ENCODE data around the gene PLCB4. TPM values are rescaled to one million over a fixed set of nuclear protein-coding genes. Genes with fewer than 3 reads are reported as not detected.
"Not testable (repeated sequence)": the region's sequence is repeated elsewhere in the genome, so short reads cannot be mapped to it uniquely, and the experiment has no call there.

PLCB4 gene
- total RNA-seq, 1 experiment from 2014 or later, result 0.46 TPM

DNA sequence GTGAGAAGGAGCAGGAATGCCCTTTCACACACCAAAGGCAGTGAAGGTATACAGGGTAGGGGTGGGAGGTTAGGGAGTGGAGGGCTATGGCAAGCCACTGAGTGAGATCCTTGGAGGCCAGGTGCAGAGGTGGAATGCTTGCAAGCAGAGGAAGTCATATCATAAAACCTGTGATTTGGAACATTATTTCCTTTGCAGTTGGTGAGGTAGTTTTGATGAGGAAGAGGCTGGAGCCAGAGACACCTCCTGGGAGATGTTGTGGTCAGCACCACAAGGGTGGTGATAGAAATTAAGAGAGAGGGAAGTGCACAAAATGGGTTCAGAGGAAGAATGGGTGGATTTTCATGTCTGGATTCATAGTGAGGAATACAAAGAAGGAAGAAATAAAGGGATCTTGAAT is 73.0 kb downstream of the PLCB4 start:
- no peak for DNase-seq (ENCODE audit: low spot score)

DNA sequence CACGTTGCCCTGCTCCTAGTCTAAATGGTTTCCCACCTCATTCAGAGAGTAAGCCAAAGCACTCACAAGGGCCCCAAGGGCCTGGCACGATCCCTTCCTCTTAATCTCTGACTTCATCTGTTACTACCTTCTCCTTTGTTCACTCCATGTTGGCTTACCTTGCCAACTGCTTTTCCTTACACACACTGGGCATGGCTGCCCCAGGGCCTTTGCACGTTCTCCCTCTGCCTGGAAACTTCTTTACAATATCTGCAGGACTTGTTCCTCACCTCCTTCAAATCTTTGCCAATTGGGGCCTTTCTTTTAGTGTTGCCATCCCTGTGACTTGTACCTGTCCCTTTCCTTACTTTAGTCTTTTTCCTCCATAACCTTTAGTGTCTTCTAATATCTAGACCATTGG is 73.9 kb downstream of the PLCB4 start:
- no peak for DNase-seq (ENCODE audit: low spot score)

DNA sequence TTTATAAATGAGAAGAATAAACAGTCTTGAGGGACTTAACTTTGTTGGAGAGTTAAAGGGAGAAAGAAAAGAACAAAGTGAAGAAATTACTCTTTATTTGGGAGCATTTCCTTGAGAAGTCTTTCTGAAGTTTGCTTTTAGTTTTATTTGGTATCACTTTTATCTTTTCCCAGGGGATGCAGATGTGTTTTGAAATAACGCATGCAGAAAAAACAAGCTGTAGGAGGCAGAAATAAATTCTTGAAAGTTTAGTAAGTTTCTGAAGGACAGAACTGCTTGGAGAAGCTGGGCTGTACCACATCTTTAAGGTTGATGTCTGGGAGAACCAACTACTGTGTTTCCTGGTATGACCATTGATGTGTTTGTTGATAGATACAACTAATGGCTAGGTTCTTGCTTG is 75.0 kb downstream of the PLCB4 start:
- DNase-seq (ENCODE audit: low spot score), result no peak

DNA sequence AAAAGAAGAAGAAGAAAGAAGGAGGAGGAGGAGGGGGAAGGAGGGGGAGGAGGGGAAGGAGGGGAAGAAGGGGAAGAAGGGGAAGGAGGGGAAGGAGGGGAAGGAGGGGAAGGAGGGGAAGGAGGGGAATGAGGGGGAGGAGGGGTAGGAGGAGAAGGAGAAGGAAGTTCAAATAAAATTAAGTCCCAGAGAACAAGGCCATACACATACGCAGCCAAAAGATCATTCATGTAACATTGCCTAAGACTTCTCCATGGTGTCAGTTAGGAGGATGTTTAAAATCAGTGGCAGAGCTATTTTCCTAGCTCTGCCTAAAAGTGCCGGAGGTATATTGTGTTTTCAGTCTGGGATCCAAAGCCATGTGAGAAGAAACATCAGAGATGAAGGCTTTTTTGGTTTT is 75.8 kb downstream of the PLCB4 start:
- DNase-seq (ENCODE audit: low spot score), result no peak

DNA sequence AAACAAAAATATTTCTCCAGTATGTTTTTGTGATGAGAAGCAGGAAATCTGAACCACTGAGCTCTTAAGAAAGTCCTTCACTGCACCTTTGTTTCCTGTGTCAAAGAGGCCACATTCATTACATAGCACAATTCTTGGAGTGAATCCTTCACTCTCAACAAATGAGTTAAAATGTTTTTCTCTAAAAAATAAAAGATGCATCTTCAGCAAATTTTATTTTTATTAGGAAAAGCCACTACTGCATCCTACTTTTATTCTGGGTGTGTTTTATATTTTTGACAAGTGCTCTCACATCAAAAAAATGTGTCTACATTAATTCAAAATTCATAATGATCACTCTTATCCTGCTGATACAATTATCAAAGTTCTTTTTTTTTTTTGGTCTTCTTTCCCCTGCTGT is 76.3 kb downstream of the PLCB4 start:
- DNase-seq (ENCODE audit: low spot score), result no peak

DNA sequence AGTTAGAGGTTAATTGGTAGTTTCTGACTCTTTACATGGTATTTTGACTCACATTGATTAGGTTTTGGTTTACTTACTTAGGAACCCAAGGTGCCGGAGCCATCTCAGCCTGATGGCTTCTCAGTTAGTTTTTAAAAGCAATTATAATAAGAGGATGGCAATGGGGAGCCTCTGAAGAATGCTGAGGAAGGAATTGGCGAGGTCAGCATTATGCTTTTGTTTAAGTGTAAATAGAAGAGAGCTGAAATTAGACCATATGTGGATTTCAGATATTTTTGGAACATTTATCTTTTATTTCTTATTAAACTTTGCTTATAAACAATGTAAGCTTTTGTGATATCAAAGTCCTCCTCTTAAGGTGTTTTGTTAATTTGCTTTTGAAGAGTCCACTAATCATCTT is 77.8 kb downstream of the PLCB4 start:
- no peak for DNase-seq (ENCODE audit: low spot score)

DNA sequence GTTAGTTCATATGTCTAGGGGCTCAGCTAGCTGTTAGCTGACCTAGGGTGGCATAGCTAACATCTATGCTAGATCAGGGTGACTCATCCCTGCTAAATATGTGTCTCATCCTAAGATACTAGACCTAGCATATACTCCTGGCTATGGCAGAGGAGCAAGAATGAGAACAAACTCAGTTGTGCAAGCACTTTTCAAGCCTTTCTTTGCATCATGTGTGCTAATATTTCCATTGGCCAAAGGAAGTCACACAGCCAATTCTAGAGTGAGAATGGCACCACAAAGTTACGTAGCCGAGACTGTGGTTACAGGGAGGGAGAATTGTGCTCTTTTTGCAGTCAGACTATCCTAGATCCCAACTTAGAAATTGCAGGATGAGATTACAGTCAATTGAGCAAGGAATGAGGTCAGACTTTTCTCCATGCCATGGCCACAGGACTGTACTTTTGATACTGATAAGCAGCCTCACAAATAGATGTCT is 78.7 kb downstream of the PLCB4 start:
- no peak for DNase-seq (ENCODE audit: low spot score)

DNA sequence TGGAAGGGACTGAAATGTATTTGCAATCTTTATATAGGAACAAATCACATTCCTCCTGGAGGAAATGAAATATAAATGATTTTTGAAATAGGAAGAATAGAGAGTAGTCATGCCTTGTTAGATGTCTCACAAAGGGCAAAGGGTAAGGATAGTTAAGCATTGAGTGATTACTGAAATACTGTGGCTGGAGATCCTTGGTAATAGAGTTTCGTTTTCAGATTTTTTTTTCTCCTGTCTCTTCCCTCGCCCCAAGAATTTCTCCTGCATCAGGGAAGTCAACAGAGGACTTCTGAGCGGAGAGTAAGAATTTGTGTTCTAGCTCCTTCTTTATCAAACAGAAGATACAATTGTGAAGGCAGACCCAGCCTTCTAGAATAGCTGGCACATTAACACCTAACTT is 79.4 kb downstream of the PLCB4 start:
- DNase-seq (ENCODE audit: low spot score), result no peak

DNA sequence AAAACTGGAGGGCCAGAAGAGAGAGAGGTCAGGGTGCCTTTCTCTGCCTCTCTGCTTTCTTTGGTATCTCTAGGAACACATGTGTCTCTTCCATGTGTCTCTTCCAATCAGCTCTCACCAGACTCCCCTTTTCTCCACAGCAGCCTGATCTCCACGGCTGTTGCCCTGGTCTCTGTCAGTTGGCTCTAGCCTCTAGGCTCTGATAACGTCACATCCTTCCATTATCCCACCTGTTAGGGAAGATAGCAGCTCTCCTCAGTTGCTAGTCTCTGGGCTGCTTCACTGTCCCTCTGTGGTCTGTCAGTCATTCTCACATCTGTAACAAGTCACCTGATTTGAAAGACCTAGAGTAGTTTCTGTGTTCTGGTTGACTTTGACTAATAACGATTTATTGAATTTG is 80.2 kb downstream of the PLCB4 start:
- no peak for DNase-seq (ENCODE audit: low spot score)

DNA sequence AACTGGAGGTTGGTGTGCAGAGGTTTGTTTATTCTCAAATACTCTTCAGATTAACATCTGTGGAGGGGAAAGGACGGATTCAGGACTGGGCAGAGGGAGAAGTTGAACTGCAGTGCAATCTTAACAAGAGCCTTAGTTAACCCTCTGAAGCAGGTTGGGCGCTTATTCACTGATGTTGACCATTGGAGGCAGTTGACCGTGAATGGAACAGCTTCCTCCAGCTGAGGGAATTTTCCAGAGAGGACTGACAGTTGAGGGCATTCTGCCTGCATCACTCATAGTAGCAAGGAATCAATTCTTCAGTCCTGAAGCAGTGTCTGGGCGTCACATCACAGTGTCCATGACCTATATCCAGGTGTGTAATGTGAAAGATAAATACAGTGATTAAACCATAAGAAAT is 80.9 kb downstream of the PLCB4 start:
- no peak for DNase-seq (ENCODE audit: low spot score)

DNA sequence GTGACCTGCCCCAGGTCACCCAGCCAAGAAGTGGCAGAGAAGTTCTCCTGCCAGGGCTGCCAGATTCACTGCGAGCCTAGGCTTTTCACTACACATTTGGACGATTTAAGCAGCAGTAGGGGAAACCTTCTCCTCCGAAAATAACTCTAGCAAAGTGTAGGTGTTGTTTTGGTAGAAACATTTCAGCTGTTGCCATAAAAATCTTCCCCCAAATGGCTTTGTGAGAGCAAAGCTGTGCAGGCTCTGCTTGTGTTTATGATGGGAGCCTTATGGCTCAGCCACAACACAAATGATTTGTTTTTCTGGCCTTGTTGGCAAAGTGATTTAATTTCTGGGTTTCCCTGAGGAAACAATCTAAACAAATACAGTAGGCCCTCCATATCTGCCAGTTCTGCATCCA is 81.8 kb downstream of the PLCB4 start:
- no peak for DNase-seq (ENCODE audit: low spot score)

DNA sequence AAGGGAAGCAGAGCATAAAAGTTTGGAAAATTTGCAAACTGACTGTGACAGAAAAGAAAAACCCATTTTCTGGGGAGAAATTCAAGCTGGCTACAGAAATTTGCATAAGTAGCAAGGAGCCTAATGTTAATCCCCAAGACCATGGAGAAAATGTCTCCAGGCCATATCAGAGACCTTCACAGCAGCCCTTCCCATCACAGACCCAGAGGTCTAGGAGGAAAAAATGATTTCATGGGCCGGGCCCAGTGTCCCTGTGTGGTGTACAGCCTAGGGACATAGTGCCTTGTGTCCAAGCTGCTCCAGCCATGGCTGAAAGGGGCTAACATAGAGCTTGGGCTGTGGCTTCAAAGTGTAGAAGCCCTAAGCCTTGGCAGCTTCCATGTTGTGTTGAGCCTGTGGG is 83.3 kb downstream of the PLCB4 start:
- DNase-seq (ENCODE audit: low spot score), result not testable (repeated sequence)

DNA sequence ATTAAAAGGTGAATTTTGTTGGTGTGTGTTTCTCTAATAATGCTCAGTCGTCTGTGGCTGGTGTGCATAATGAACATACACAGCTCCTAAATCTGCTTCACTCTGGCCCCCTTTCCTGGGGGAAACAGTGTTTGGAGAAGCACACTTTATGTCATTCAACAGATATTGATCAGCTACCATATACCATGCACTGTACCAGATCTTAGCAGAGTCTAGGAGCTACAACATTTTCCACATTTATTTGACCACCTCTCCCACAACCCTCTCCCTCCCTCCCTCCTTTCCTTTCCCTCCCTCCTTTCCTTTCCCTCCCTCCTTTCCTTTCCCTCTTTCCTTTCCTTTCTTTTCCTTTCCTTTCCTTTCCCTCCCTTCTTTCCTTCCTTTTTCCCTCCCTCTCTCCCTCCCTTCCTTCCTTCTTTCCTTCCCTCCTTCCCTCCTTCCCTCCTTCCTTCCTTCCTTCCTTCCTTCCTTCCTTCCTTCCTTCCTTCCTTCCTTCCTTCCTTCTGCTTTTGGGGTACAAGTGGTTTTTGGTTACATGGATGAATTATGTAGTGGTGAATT is 85.7 kb downstream of the PLCB4 start:
- no peak for DNase-seq (ENCODE audit: low spot score)

DNA sequence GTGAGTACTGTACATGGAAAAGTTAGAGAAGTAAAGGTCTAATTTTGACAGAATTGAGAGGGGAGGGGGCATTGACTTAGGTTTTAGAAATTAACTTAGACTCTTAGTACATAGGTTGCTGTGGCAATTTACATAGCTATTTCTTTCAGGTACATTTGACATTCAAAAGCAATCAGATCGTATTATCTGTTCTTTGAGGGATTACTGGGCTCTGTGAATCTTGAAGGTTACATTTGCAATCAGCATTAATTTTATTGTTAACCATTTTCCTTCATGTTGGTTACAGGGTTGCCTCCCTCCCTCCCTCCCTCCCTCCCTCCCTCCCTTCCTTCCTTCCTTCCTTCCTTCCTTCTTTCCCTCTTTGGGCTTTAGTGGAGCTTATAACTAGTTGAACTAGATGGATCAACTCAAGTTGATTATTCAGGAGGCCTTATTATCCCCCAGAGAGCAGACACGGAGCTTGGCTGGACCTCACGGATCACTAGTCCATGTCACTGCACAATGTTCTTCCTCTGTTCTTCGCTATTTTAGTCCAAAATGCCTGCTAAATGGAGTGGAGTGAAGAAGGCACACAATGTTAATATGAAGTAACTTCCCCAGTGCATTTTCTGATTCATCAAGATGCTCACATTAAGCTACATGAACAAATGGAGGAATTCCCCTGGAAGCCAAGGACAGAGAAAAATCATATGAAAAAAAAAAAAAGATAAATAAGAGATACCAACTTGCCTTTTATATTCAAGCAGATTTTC is 87.8 kb downstream of the PLCB4 start:
- DNase-seq (ENCODE audit: low spot score), result no peak

DNA sequence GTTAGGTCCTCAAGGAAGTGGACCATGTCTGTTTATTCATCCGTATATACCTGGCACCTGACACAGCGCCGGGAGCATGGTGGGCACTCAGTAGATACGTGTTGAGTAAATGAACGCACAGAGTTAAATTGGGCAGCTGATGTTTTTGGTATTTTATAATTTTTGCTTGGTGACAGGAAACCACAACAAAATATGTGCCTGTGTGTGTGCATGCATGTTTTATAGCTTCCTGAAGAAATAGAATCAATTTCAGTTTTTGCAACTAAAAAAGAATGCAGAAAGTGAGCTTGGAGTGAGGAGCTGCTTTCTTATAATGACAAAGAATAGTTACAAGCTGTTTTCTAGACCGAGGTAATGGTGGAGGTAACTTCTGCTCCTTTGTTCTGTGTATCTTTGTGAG is 91.4 kb downstream of the PLCB4 start:
- DNase-seq (ENCODE audit: low spot score), result no peak

DNA sequence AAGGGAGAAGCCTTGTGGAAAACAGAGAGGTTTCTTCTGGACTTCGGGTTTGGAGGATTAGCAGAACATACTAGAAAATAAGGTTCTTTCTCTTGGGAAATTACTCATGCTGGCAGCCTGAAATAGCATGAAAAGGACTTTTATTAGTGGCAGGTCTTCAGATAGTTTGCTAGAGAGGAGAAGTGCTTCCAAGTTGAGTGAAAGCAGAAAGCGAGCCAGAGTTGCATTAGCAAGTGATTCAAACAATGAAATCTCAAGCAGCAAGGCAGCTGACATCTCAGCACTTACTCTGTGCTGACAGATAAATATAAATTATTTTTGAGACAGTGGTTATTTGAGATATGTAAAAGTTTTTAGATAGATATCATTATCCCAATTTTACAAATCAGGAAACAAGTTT is 91.9 kb downstream of the PLCB4 start:
- no peak for DNase-seq (ENCODE audit: low spot score)

DNA sequence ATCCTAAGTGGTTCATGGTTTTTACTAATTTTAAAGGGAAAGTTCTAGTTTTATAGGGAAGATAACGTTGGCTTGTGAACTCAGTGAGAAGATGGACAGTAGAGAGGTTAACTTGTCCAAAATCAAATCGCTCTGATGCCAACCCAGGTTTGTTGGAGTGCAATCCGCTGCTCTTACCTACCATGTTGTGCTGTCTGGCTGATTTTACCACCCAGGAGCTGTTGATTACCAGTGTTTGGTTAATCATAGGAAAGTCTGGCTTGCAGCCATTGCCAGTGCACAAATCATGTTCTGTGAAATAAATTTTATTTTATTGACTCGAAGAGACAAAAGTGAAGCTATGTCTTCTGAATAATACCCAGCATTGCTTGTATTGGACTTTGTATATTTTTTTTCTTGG is 92.4 kb downstream of the PLCB4 start:
- no peak for DNase-seq (ENCODE audit: low spot score)

DNA sequence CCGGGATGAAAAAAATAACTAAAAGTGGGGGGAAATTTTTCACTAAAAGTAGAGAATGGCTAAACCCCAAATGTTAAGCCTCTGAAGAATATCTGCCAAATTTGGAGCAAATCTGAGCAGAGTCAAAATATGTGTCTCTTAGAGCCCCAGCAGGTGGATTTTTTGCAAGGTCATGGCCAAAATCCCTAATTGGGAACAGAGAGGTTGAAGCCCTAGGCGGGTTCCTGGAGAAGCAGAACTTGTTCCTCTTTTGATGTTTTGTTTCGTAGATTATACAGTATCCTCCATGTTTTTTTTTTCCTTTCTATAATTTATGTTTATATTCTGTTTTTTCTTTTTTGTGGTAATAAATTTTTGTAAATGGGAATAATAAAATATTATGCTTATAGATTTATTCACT is 94.4 kb downstream of the PLCB4 start:
- no peak for DNase-seq (ENCODE audit: low spot score)

DNA sequence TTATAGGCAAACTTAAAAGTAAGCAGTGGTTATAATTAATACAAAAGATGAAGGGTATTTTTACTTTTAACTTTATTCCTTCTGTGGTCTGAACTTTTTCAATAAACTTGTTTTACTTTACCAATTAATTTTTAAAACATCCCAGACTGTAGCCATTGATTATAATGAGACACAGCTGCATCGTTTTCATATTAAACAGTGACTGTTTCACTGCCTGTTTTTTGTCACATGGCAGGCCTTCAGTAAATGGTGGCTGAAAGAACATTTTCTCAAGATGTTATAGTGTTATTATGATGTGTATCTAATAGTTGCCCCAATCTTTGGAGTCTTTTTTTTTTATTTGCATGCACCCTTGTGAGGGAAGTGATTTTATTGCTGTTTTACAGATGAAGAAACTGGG is 95.1 kb downstream of the PLCB4 start:
- DNase-seq (ENCODE audit: low spot score), result no peak

DNA sequence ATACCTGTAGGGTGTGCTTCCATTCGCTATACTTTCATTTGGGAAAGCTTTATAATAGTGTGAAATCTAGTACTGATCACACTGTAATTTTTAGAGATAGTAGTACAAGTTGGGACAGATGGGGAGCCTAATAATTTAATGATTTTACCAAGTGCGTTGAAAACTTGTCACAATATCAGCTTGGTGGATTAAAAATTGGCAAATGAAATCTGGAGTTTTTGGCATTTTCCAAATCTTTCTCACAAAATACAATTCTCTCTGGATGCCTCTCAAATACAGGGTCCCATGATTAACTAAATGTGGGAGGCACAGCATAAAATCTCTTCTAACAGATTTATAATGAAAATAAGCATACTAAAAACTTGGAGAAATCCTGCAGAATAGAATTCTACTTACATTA is 96.4 kb downstream of the PLCB4 start:
- no peak for DNase-seq (ENCODE audit: low spot score)

DNA sequence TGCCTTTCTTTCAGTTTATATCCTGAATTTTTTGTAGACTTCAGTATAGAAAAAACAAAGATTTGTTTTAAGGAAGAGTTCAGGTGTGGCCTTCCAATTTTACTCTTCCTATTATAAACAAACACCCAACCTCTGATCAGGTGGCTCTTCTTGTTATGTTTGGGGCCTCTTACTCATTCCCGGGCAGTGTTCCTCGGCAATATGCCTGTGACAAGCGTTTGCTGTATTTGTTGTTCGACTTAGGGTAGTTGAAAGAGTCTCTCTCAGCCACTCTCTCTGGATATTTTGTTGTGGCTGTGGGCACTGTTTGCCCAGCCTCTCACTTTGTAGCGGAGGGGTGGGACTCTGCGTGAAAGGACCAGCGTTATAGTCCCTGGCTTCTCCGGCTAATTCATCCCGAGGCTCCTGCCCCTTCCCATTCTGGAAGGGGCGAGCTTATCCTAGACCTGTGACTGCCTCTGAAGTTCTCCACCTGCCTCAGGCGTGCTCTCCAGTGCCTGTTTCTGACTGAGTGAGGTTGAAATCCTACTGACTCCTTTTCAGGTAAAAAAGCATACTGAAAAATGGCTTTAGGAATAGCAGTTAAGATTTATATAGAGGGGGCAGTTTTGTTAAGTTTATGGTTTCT is 97.4 kb downstream of the PLCB4 start:
- no peak for DNase-seq (ENCODE audit: low spot score)

DNA sequence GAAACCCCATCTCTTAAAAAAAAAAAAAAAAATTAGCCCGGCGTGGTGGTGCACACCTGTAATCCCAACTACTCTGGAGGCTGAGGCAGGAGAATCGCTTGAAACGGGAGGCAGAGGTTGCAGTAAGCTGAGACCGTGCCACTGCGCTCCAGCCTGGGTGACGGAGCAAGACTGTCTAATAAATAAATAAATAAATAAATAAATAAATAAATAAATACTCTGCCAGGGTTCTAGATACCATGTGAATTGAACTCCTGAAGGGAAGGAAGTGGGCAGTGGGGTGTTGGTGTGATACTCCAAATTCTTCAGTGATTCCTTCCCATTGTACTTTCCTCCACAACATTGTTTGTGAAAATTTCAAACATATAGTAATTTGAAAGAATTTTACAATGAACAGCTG is 100.5 kb downstream of the PLCB4 start:
- DNase-seq (ENCODE audit: low spot score), result no peak

DNA sequence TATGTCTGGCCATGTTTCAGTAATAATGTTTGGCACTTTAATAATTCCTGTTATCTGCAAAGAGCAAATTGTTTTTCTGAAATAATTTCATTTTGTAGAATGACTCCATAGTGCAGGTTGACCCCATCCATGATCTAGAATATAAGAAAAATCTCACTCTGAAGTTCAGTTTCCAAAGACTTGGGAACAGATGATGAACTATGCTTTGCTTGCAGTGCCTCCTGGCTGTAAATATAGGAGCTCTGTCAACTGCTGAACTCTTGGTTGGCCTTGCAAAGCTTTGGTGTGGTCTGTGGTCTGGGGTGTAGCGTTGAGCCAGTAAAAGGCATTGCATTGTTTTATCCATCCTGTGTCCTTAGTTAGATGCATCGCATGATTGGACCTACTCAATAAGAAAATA is 104.0 kb downstream of the PLCB4 start:
- DNase-seq (ENCODE audit: low spot score), result no peak
